ENCODE results near the gene CHORDC1.
A peak's percentile ranks its signal among the peaks of the same experiment; 100 is the strongest.
"Not testable (repeated sequence)": the region's sequence is repeated elsewhere in the genome, so short reads cannot be mapped to it uniquely, and the experiment has no call there.

The CHORDC1 gene

GRCh38 chr11:90213322-90213721 is 9.5 kb downstream of the CHORDC1 start:
- DNase-seq: no peak

GRCh38 chr11:90208857-90209256 is 14.0 kb downstream of the CHORDC1 start:
- DNase-seq: no peak

GRCh38 chr11:90207992-90208391 is 14.9 kb downstream of the CHORDC1 start:
- DNase-seq: not testable (repeated sequence)

DNA sequence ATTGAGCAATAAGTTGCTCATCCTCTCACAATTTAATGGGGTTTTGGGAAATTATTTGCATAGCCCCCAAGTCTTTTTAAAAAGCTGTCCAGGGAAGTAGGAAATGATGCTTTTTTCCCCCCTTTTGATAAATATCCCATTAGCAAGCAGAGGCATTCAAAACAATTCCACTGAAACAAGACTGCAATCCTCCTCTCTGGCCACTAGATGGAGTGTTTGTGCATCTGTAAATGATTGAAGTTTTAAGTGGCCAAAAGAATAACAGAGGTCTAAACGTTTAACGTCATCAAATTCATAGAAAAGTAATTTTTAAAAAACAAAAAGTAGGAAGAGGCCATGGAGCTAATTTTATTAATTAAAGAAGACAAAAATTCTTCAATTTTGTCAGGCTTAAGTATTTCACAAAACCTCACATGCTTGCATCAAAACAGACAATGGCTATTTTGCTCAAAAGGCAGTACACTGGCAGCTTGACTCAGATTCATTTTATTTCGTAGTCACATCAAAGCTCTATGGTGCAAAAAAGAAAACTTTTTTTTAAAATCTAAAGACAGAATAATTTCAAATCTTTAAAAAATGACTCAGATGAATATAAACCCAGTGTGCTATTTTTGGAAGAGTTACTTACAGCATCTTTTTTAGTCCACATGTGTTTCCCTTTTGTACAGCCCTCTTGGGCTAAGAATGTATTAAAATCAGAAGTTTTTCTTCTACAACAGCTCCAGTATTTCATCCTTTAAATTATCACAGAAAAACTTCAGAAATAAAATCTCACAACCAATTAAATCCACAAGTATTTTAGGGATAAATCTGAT is 17.8 kb downstream of the CHORDC1 start:
- DNase-seq: peak; percentile 43 to 78 (median 61)

- DNase-seq: no peak
These were observed 18.4 kb downstream of the CHORDC1 start for GRCh38 chr11:90204407-90204806.

- DNase-seq: no peak
These were observed 20.5 kb downstream of the CHORDC1 start for GRCh38 chr11:90202342-90202741.

GRCh38 chr11:90197377-90197776 is 25.5 kb downstream of the CHORDC1 start:
- no peak for DNase-seq

DNA sequence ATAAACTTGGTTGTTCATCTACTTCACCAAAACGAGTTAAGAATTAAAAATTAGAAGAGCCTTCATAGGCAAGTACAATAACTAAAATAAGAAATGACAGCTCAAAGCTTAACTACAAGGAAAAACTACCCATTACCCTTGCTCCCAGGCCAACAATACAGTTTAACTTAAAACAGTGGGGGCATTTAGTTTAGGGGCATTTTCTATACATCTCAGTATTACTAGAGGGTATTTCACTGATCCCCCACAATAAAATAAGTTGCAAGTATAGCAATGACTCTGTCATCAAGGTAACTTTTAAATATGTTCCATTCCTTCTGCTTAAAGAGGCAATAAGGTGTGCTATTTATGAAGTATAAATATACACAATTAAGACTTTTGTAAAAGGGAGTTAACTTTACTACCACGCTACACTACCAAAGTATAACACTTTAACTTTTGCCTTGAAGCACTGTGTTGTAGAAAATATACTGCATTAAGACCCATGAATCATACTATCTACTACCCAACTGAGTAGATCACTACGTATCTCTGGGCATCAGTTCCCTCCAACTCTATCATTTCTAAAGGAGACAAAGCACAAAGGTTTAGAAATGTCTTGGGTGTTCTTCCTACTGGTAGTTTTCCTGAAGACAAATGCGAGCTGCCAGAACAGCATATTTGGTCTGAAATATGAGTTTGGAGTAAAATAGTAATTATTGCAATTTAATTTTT is 29.8 kb downstream of the CHORDC1 start:
- DNase-seq: no peak

GRCh38 chr11:90189011-90189410 is 33.8 kb downstream of the CHORDC1 start:
- no peak for DNase-seq

DNA sequence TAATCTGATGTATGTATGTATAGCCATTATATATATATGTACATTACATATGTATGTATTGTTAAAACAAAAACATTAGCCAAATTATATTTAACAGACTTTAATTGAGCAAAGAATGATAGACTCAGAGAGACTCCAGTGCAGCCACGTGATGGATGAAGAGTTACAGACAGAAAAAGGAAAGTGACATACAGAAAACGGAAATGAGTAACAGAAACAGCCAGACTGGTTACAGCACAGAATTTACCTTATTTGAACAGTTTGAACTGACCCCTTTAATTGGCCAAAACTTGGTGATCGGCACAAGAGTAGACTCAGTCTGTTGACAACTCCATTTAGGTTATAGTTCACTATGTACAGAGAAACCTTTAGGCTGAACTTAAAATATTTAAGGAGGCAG is 35.0 kb downstream of the CHORDC1 start:
- DNase-seq: no peak

DNA sequence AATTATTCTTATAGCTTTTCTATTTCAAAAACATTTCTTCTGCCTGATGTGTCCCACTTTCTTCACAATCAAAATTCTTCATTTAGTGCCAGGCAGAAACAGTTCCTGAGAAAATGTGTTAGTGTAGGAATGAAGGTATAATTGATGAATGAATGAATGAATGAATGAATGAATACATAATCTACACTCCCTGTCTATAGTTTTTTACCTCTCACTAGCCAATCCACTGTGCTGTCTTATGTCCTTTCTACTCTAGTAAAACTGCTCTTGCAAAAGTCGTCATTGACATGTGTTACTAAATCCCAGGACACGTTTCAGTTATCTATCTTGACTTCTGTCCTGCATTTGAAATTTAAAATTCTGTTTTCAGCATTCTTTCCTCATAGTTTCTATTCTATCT is 42.9 kb downstream of the CHORDC1 start:
- no peak for DNase-seq

DNA sequence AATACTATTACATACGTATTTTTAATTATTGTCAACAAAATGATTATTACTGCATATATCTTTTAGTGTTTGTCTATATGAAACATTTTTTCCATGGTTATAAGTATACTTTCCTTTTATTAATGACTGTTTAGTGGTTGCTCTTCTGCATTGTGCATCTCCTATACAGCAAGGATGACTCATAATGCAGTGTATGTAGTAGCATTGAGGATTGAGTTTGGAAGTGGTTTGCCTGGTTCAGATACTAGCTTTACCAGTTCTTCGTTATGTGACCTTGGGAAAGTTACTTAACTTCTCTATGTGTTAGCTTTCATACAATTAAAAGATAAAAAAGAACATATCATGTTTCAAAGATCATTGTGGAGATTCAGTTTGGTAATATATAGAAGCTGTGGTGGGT is 44.1 kb downstream of the CHORDC1 start:
- no peak for DNase-seq

DNA sequence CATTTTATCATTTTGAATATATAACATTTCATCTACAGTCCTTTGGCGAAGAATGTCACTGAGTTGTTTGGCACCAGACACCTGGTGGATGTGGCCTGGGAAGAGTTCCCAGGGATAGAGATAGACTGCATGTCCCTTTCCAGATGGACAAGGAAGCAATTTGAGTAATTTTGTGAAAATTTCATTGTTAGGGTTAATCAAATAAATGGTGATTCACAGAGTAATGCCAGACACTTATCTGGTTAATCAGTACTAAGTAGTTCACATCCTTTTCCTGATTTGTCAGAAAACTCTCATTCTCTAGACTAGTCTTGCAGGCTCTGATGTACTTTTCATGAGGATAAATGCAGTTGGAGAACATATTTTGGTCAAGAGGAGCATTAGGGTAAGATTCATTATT is 46.8 kb downstream of the CHORDC1 start:
- no peak for DNase-seq

- no peak for DNase-seq
These were observed 51.5 kb downstream of the CHORDC1 start for GRCh38 chr11:90171359-90171758.

DNA sequence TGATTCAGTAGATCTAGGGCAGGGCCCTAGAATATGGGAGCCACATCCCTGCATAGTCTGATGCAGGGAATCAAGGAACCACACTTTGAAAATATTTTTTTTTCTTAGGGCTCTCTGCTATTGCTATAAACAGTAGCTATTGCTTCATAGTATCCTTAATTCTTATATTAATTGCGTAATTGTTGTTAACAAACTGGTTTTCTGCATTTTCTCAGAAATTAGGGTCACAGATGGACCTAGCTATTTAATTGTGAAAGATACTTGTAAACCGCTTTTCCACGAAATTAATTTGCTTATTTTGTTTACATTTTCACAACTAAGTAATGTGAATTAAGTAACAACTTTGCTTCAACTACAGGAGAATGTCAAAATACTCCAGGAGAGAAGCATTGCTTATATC is 54.3 kb downstream of the CHORDC1 start:
- DNase-seq: no peak

- not testable (repeated sequence) for DNase-seq
These were observed 55.1 kb downstream of the CHORDC1 start for GRCh38 chr11:90167704-90168103.

DNA sequence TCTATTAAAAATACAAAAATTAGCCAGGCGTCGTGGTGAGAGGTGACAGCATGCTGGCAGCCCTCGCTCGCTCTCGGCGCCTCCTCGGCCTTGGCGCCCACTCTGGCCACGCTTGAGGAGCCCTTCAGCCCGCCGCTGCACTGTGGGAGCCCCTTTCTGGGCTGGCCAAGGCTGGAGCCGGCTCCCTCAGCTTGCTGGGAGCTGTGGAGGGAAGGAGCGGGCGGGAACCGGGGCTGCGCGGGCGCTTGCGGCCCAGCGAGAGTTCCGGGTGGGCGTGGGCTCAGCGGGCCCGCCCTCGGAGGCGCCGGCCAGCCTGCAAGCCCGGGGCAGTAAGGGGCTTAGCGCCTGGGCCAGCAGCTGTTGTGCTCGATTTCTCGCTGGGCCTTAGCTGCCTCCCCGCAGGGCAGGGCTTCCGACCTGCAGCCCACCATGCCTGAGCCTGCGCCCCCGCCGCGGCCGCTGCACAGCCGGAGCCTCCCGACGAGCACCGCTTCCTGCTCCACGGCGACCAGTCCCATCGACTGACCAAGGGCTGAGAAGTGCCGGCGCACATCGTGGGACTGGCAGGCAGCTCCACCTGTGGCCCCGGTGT is 55.8 kb downstream of the CHORDC1 start:
- not testable (repeated sequence) for DNase-seq

All from suppressor macrophage treated with lipopolysaccharide for 1 hour (primary cell).